SH-SY5Y (cell line): Measurements from ENCODE around the gene AAK1.

Experiments used
- GATA2 ChIP-seq: IDR thresholded peaks from 2 replicates; pipeline ENCODE4 v1.6.1; 2011; ENCODE audit warnings: mild to moderate bottlenecking, low read depth, low read length
- GATA3 ChIP-seq: IDR thresholded peaks from 2 replicates; pipeline ENCODE4 v1.6.1; 2011; ENCODE audit warnings: low read depth, mild to moderate bottlenecking, low read length, moderate library complexity

DNA sequence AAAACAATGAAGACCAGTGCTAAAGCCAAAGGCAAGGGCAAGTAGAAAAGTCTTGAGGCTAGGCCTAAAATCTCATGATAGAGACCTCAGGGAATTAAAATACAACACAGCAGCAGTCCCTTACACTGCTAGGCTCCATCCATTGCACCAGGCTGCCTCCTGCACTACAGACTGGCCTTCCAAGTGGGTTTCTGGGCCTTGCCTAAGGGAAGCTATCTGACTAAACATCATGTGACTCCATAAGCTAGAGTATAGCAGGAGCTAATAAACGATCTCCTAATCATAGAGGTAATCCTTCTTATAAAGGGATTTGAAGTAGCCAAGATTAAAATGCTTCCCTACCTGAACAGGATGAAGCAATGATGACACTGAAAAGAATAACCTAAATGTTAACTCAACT lies 128.7 kb downstream of the AAK1 start:
- TF ChIP-seq GATA2 (no peak), GATA3 (no peak)
